Esophagus squamous epithelium (tissue), 4 donors: ENCODE results near the gene SINHCAF.

Experiments used
- CTCF ChIP-seq, 6 experiments: fragments of 450-650 bp in 4 of 6; fragments of 200-600 bp in 2 of 6; sonication (generic) in 2 of 6; IDR thresholded peaks; one replicate each; pipeline ENCODE4 v1.5.1; 2016 to 2019; ENCODE audit warnings: antibody characterized with exemption in 6 of 6, mild to moderate bottlenecking in 4 of 6, moderate library complexity in 4 of 6
- POLR2A ChIP-seq, 4 donors: fragments of 450-650 bp; IDR thresholded peaks; one replicate each; pipeline ENCODE4 v1.6.1; 2017; ENCODE audit warnings: antibody characterized with exemption in 4 of 4, mild to moderate bottlenecking in 4 of 4, moderate library complexity in 3 of 4

DNA sequence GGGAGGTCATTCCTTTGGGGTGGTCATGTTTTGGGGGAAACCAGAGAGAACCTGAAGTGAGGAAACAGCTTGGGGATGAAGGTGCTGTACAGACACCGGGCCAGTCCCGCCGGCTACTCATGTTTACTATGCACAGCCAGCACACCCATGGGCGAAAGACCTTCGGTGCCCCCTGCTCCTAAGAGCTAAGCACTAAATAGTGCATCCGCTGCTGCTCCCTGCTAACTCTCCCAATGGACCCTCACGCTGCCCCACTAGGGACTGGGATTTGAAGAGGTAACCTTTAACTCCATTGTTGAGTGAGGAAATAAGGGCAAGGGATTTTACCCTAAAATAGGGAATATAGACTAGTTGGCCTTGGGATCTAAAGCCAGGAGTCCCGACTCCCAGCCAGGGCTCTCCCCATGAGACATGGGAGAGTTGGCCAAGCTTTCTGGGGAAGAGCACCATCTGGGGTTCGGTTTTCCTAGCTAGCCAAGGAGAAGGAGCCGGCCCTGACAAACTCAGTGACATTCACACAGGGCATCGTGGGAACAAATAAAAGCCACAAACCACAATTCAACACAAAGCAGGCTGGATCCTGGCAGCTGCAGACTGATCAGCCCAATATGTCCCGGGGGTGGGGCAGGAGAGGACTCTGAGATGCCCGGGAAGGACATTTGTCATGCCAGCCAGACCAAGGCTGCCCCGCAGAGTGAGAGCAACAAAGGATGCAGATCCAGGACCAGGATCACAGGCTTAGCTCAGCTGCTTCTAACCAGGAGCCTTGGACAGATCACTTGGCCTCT is 91.7 kb downstream of the SINHCAF start:
- no peak for TF ChIP-seq POLR2A (IDR thresholded peaks at IDR 0.05)
- no peak for TF ChIP-seq CTCF (IDR thresholded peaks at IDR 0.05)
